ENCODE results near the gene JAK1.

The JAK1 gene

GRCh38 chr1:65009176-65009575 lies 42.8 kb upstream of the JAK1 start:
- no peak for TF ChIP-seq EGR1 (IDR thresholded peaks at IDR 0.05)
- TF ChIP-seq EP300 (IDR thresholded peaks at IDR 0.05; ENCODE audit: borderline replicate concordance): no peak
- TF ChIP-seq MAX (IDR thresholded peaks at IDR 0.05): no peak
- TF ChIP-seq TCF12 (IDR thresholded peaks at IDR 0.05; ENCODE audit: low read depth): no peak
- no peak for TF ChIP-seq CREB1 (IDR thresholded peaks at IDR 0.05; ENCODE audit: low read depth)
- TF ChIP-seq RAD21 (IDR thresholded peaks at IDR 0.05; ENCODE audit: low read depth): no peak
- TF ChIP-seq CEBPB (IDR thresholded peaks at IDR 0.05): no peak
- TF ChIP-seq NFIC (IDR thresholded peaks at IDR 0.05): no peak
- no peak for TF ChIP-seq YY1 (IDR thresholded peaks at IDR 0.05; ENCODE audit: low read depth)
- no peak for TF ChIP-seq USF1 (IDR thresholded peaks at IDR 0.05)
- TF ChIP-seq TEAD4 (IDR thresholded peaks at IDR 0.05): no peak
- TF ChIP-seq TAF1 (IDR thresholded peaks at IDR 0.05; ENCODE audit: low read depth): no peak
- no peak for TF ChIP-seq ZBTB7A (IDR thresholded peaks at IDR 0.05; ENCODE audit: low read depth)
- TF ChIP-seq REST (IDR thresholded peaks at IDR 0.05; ENCODE audit: low read depth): no peak

- TF ChIP-seq YY1 (IDR thresholded peaks at IDR 0.05; ENCODE audit: low read depth): no peak
- no peak for TF ChIP-seq CREB1 (IDR thresholded peaks at IDR 0.05; ENCODE audit: low read depth)
- no peak for TF ChIP-seq TAF1 (IDR thresholded peaks at IDR 0.05; ENCODE audit: low read depth)
- TF ChIP-seq MAX (IDR thresholded peaks at IDR 0.05): no peak
- TF ChIP-seq USF1 (IDR thresholded peaks at IDR 0.05): no peak
- TF ChIP-seq TEAD4 (IDR thresholded peaks at IDR 0.05): no peak
- no peak for TF ChIP-seq TCF12 (IDR thresholded peaks at IDR 0.05; ENCODE audit: low read depth)
- TF ChIP-seq EP300 (IDR thresholded peaks at IDR 0.05; ENCODE audit: borderline replicate concordance): no peak
- TF ChIP-seq EGR1 (IDR thresholded peaks at IDR 0.05): no peak
- TF ChIP-seq ZBTB7A (IDR thresholded peaks at IDR 0.05; ENCODE audit: low read depth): no peak
- TF ChIP-seq NFIC (IDR thresholded peaks at IDR 0.05): no peak
- TF ChIP-seq CEBPB (IDR thresholded peaks at IDR 0.05): no peak
- no peak for TF ChIP-seq RAD21 (IDR thresholded peaks at IDR 0.05; ENCODE audit: low read depth)
- TF ChIP-seq REST (IDR thresholded peaks at IDR 0.05; ENCODE audit: low read depth): no peak
- no peak for TF ChIP-seq FOXM1 (IDR thresholded peaks at IDR 0.05; ENCODE audit: borderline replicate concordance, low read depth)
Observed at GRCh38 chr1:65006806-65007205, 40.5 kb upstream of the JAK1 start.

GRCh38 chr1:65003316-65003664 lies 36.9 kb upstream of the JAK1 start:
- no peak for TF ChIP-seq USF1 (IDR thresholded peaks at IDR 0.05)
- no peak for TF ChIP-seq ZBTB7A (IDR thresholded peaks at IDR 0.05; ENCODE audit: low read depth)
- no peak for TF ChIP-seq CREB1 (IDR thresholded peaks at IDR 0.05; ENCODE audit: low read depth)
- TF ChIP-seq CEBPB (IDR thresholded peaks at IDR 0.05): no peak

- no peak for TF ChIP-seq USF1 (IDR thresholded peaks at IDR 0.05)
- peak; percentile 37; the same call in 1 of the 2 replicates for TF ChIP-seq YY1 (IDR thresholded peaks at IDR 0.05; ENCODE audit: low read depth)
- peak; percentile 74; the same call in 1 of the 2 replicates for TF ChIP-seq NFIC (IDR thresholded peaks at IDR 0.05)
- peak; percentile 79 for TF ChIP-seq EGR1 (IDR thresholded peaks at IDR 0.05)
- peak; percentile 73 for TF ChIP-seq MAX (IDR thresholded peaks at IDR 0.05)
- peak; percentile 47; the same call in 1 of the 2 replicates for TF ChIP-seq CREB1 (IDR thresholded peaks at IDR 0.05; ENCODE audit: low read depth)
- no peak for TF ChIP-seq TEAD4 (IDR thresholded peaks at IDR 0.05)
- peak; percentile 88 for TF ChIP-seq CEBPB (IDR thresholded peaks at IDR 0.05)
- peak; percentile 41; the same call in 1 of the 2 replicates for TF ChIP-seq TCF12 (IDR thresholded peaks at IDR 0.05; ENCODE audit: low read depth)
Observed at GRCh38 chr1:65002508-65003315, 36.4 kb upstream of the JAK1 start.

- no peak for TF ChIP-seq FOXM1 (IDR thresholded peaks at IDR 0.05; ENCODE audit: borderline replicate concordance, low read depth)
Observed at GRCh38 chr1:65002156-65002507, 35.8 kb upstream of the JAK1 start.

All from Ishikawa (cell line).